SK-N-SH (cell line): ENCODE data around the gene MBOAT2.

Experiments
- CTCF ChIP-seq: fragments of 200-600 bp; sonication (generic); IDR thresholded peaks from 2 replicates; pipeline ENCODE4 v1.6.1; 2017; ENCODE audit warnings: antibody characterized with exemption, mild to moderate bottlenecking, moderate library complexity
- EZH2phosphoT487 ChIP-seq: fragments of 200-600 bp; sonication (generic); IDR thresholded peaks from 2 replicates; pipeline ENCODE4 v1.6.1; 2017; ENCODE audit warnings: low read depth, mixed run types, mild to moderate bottlenecking, antibody characterized with exemption, moderate library complexity, borderline replicate concordance
- GATA2 ChIP-seq: sonication (generic); formaldehyde crosslinking; IDR thresholded peaks from 2 replicates; pipeline ENCODE4 v1.5.0; 2020; ENCODE audit warnings: mild to moderate bottlenecking, missing genetic modification reagents
- POLR2AphosphoS5 ChIP-seq: IDR thresholded peaks from 2 replicates; pipeline ENCODE4 v1.6.1; 2012; ENCODE audit warnings: low read depth, low read length
- RAD21 ChIP-seq: IDR thresholded peaks from 2 replicates; pipeline ENCODE4 v1.6.1; 2012; ENCODE audit warnings: mild to moderate bottlenecking, low read length
- REST ChIP-seq: IDR thresholded peaks from 2 replicates; pipeline ENCODE4 v1.6.1; 2012; ENCODE audit warnings: mild to moderate bottlenecking, low read depth, low read length, moderate library complexity
- SMC3 ChIP-seq: IDR thresholded peaks from 2 replicates; pipeline ENCODE4 v1.6.1; 2012; ENCODE audit warnings: low read depth, low read length, improper control_type of control experiment
- TAF1 ChIP-seq: IDR thresholded peaks from 2 replicates; pipeline ENCODE4 v1.6.1; 2012; ENCODE audit warnings: low read depth, mild to moderate bottlenecking, low read length, moderate library complexity, borderline replicate concordance
- USF2 ChIP-seq: fragments of 150-350 bp; IDR thresholded peaks from 2 replicates; pipeline ENCODE4 v1.6.1; 2017; ENCODE audit warnings: antibody characterized with exemption, low read length, low read depth, borderline replicate concordance
- YY1 ChIP-seq: IDR thresholded peaks from 2 replicates; pipeline ENCODE4 v1.4.0; 2012; ENCODE audit warnings: low read depth, mild to moderate bottlenecking

- no peak for TF ChIP-seq POLR2AphosphoS5
- TF ChIP-seq TAF1: no peak
- TF ChIP-seq CTCF: no peak
- no peak for TF ChIP-seq REST
- TF ChIP-seq RAD21: no peak
- TF ChIP-seq GATA2 (CRISPR knock-in tag): no peak
- no peak for TF ChIP-seq EZH2phosphoT487
- TF ChIP-seq USF2: no peak
- TF ChIP-seq YY1: no peak
- TF ChIP-seq SMC3: no peak
These were observed 28.6 kb upstream of the MBOAT2 start for GRCh38 chr2:9032121-9032520.
